Right lobe of liver (tissue), 6 donors: ENCODE measurements around the gene FKBP1A. TPM values are rescaled to one million over a fixed set of nuclear protein-coding genes. Genes with fewer than 3 reads are reported as not detected.

ENCODE experiments used
- ATAC-seq, 4 donors: fragments of 200-7000 bp; cut with Tn5 transposase; one replicate each; pipeline ENCODE4 v1.9.1; 2020; ENCODE audit warnings: mild to moderate bottlenecking in 4 of 4, moderate library complexity in 4 of 4
- DNase-seq, 3 donors: peaks; one replicate each; pipeline ENCODE4 v3.0.0-alpha.2; 2020
- H3K27ac ChIP-seq, 3 donors: fragments of 200-600 bp; one replicate each; pipeline ENCODE4 v1.8.0; 2022
- H3K27me3 ChIP-seq, 2 donors: fragments of 200-600 bp; one replicate each; pipeline ENCODE4 v1.8.0; 2022
- H3K36me3 ChIP-seq, 4 donors: fragments of 200-600 bp; sonication (generic) in 1 of 4; one replicate each; pipeline versions ENCODE4 v1.5.1 to v1.8.0; 2017 to 2022; ENCODE audit warnings: control low read depth in 1 of 4
- H3K4me1 ChIP-seq, 4 donors: fragments of 200-600 bp; sonication (generic) in 1 of 4; one replicate each; pipeline versions ENCODE4 v1.5.1 to v1.8.0; 2017 to 2022; ENCODE audit warnings: control low read depth in 1 of 4
- H3K4me3 ChIP-seq, 3 donors: fragments of 200-600 bp; one replicate each; pipeline ENCODE4 v1.8.0; 2022
- H3K9me3 ChIP-seq, 4 donors: fragments of 200-600 bp; sonication (generic) in 1 of 4; one replicate each; pipeline versions ENCODE4 v1.5.1 to v1.8.0; 2017 to 2022; ENCODE audit warnings: control low read depth in 1 of 4
- POLR2A ChIP-seq: fragments of 450-650 bp; IDR thresholded peaks from one replicate; pipeline ENCODE4 v1.6.1; 2017; ENCODE audit warnings: antibody characterized with exemption, mild to moderate bottlenecking
- WGBS: methylation state at CpG from one replicate; pipeline ENCODE4 v1.1.6; 2018; ENCODE audit warnings: low coverage, low lambda C conversion rate; ENCODE audit not compliant: insufficient coverage; ENCODE audit errors: missing lambda C conversion rate; 5-methylcytosine and 5-hydroxymethylcytosine counted together
- intact Hi-C, 2 donors: fragments of 100-400 bp; cut with DNase I; formaldehyde crosslinking; loops; one replicate each; pipeline versions ENCODE4 v1.11.2 to v1.14.1; 2022
- total RNA-seq, 6 experiments: library from RNA; depleted of rRNA in 2 of 6; stranded (reverse); fragments of >200 nt in 2 of 6; fragmentation: NEBNext Ultra II Directional in 3 of 6; extraction: Animal tissue kit (Norgen Biotek cat#: 25700) in 3 of 6; gene quantifications; one replicate each; pipeline versions ENCODE4 v1.1.0 to v1.2.4, GENCODE V29; 2016 to 2023
- TF ChIP-seq, protein P1 (sequence below), 4 donors: fragments of 200-600 bp in 3 of 4; fragments of 450-650 bp in 1 of 4; IDR thresholded peaks; one replicate each; pipeline versions ENCODE4 v1.5.1 to v1.8.0; 2016 to 2022; ENCODE audit warnings: antibody characterized with exemption in 4 of 4, mild to moderate bottlenecking in 2 of 4
- donor health status: DM: no; HTN: yes; CAD: no.
- donor health status: DM: no; HTN: no; CAD: no.
- donor health status: DM: no; HTN: no; CAD: no.
- donor health status: DM: no; HTN: yes; CAD: no.
- donor health status: DM: no; HTN: yes; CAD: no.

Gene FKBP1A
- total RNA-seq, 6 experiments from 2014 or later, result 56.9 to 86.9 (median 63.4) TPM

DNA sequence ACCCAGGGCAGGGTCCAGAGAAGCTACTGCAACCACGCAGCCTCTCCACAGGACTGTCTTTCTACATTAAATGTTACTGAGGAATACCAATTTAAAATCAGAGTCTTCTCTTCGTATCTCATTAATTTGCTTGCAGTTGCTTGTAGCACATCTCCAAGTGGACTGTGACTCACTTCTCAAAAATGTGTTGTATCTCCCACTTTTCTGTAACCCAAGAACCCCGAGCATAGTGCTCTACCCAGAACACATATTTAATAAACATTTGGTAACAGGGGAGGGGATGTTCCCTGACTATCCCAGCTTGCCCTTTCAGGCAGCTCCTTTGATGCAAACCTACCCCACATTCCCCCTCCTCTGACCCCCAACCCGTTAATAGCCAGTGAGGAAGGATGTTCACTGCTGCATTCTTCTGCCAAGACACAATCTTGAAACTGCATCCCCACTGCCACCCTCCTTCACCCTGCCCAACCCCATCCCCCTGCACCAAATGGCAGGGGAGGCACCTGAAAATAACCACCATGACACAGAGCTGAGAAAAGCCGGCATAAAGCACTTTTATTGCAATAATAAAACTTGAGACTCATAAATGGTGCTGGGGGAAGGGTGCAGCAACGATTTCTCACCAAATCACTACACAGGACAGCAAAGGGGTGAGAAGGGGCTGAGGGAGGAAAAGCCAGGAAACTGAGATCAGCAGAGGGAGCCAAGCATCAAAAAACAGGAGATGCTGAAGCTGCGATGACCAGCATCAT lies 24.2 kb downstream of the FKBP1A start:
- peaks cover 0 to 11% (median 5%) of the 10 kb centered on the region in 4 donors for H3K36me3 ChIP-seq
- intact Hi-C loops, result no loop called here
- DNase-seq (no peak), ATAC-seq (no peak)
- TF ChIP-seq, protein P1, sequence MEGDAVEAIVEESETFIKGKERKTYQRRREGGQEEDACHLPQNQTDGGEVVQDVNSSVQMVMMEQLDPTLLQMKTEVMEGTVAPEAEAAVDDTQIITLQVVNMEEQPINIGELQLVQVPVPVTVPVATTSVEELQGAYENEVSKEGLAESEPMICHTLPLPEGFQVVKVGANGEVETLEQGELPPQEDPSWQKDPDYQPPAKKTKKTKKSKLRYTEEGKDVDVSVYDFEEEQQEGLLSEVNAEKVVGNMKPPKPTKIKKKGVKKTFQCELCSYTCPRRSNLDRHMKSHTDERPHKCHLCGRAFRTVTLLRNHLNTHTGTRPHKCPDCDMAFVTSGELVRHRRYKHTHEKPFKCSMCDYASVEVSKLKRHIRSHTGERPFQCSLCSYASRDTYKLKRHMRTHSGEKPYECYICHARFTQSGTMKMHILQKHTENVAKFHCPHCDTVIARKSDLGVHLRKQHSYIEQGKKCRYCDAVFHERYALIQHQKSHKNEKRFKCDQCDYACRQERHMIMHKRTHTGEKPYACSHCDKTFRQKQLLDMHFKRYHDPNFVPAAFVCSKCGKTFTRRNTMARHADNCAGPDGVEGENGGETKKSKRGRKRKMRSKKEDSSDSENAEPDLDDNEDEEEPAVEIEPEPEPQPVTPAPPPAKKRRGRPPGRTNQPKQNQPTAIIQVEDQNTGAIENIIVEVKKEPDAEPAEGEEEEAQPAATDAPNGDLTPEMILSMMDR (IDR thresholded peaks at IDR 0.05), result no peak
- TF ChIP-seq POLR2A, result no peak
- H3K4me3 ChIP-seq, result no peak overlapping the region
- H3K4me1 ChIP-seq, result peaks cover 0 to 6% (median 0%) of the 10 kb centered on the region in 4 donors
- 83% methylated on average over 7 of the region's 7 CpGs for WGBS
- no peak overlapping the region for H3K27ac ChIP-seq
- H3K27me3 ChIP-seq, result no peaks in the 10 kb centered on the region
- no peaks in the 10 kb centered on the region for H3K9me3 ChIP-seq

DNA sequence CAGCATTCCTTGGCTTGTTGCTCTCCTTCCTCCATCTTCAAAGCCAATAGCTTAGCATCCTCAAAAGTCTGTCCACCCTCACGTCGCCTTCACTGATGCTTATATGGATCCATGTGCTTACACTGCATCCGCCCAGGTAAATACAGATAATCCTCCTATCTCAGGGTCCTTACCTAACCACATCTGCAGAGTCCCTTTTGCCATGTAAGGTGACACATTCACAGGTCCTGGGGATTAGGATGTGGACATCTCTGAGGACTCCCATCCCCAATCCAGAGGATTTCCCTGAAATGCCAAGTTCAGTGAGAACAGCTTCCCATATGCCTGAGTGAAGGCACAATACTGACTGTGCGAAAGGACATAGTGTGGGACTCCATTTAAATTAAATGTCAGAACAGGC lies 25.4 kb downstream of the FKBP1A start:
- Histone ChIP-seq H3K4me1 (peaks cover 0 to 6% (median 0%) of the 10 kb centered on the region in 4 donors), H3K9me3 (no peaks in the 10 kb centered on the region), H3K36me3 (peaks cover 0 to 11% (median 5%) of the 10 kb centered on the region in 4 donors), H3K27me3 (no peaks in the 10 kb centered on the region), H3K4me3 (no peak overlapping the region), H3K27ac (no peak overlapping the region)
- TF ChIP-seq POLR2A, result no peak
- no peak for ATAC-seq
- intact Hi-C loops, result no loop called here
- 94% methylated on average over 4 of the region's 4 CpGs for WGBS
- DNase-seq, result no peak

DNA sequence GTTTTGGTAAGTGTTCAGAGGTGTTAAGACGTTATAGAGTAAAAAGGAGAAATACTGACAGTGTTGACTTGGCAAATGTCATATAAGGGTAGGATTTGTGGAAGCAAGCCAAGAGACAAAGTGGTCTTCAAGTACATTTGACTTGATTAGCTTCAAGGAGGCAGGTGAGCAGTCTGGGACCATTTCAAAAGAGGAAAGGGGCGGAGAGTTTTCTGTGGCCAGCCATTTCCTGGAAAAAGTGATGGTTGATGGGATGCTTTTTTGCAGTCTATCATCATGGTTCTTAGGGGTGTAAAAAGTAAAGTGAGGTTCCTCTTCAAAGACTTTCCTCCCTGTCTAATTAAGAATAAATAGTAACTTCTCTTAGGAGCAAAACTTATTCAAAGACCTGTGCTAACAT lies 28.7 kb downstream of the FKBP1A start:
- Histone ChIP-seq H3K4me1 (no peaks in the 10 kb centered on the region), H3K9me3 (no peaks in the 10 kb centered on the region), H3K27me3 (no peaks in the 10 kb centered on the region), H3K27ac (no peak overlapping the region), H3K36me3 (peaks cover 0 to 12% (median 1%) of the 10 kb centered on the region in 4 donors), H3K4me3 (no peak overlapping the region)
- ATAC-seq, result no peak
- intact Hi-C loops, result no loop called here
- WGBS, result 50% methylated on average over 2 of the region's 2 CpGs
- TF ChIP-seq, protein P1 (IDR thresholded peaks at IDR 0.05), result no peak
- no peak for TF ChIP-seq POLR2A
- no peak for DNase-seq

DNA sequence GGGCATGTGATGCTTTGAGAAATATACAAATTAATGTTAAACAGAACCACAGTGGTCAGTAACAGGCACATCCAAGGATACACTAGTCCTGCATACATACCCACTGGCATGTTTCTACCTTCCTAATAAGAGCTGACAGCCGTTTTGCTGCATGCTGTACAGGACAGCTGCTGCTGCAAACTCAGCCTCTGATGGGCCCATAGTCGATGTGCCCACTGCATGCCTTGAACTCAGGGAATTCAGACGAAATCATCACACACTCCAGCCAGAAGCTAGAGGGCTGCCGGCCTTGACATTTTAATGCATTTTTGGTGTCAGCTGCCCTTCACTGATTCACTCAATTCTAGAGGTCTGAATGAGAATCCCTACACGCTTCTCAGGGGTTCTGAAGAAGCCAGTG lies 29.3 kb downstream of the FKBP1A start:
- peaks cover 0 to 12% (median 1%) of the 10 kb centered on the region in 4 donors for H3K36me3 ChIP-seq
- ATAC-seq, result no peak

DNA sequence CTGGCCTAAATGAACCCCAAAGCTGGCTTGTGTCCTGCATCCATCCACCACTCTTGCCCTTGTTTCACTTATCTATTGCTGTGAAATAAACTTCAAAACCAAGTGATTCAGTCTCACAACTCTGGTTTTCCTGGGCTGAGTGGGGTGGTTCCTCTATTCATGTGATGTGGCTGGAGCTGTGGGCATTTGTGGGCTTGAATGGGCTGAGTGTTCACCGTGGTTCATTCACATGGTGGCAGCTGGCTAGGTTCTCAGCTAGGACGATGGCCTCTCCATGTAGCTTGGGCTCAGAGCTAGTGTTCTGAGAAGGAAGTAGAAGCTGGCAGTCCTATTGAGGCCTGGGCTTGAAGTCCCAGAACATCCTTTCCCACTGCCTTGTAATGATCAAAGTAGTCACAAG lies 30.4 kb downstream of the FKBP1A start:
- ATAC-seq (no peak), DNase-seq (no peak)
- no peak for TF ChIP-seq POLR2A
- TF ChIP-seq, protein P1 (IDR thresholded peaks at IDR 0.05), result no peak
- Histone ChIP-seq H3K27me3 (no peaks in the 10 kb centered on the region), H3K9me3 (no peaks in the 10 kb centered on the region), H3K4me3 (no peak overlapping the region), H3K27ac (no peak overlapping the region), H3K36me3 (peaks cover 0 to 9% (median 0%) of the 10 kb centered on the region in 4 donors), H3K4me1 (no peaks in the 10 kb centered on the region)
- WGBS, result no CpG with 5 or more reads among the region's 2 CpGs
- intact Hi-C loops, result no loop called here

More for the DNA sequence above, 29.3 kb downstream of the FKBP1A start:
- Histone ChIP-seq H3K27ac (no peak overlapping the region), H3K9me3 (no peaks in the 10 kb centered on the region), H3K27me3 (no peaks in the 10 kb centered on the region), H3K4me1 (no peaks in the 10 kb centered on the region), H3K4me3 (no peak overlapping the region)
- no peak for DNase-seq
- intact Hi-C loops, result no loop called here
- TF ChIP-seq, protein P1 (IDR thresholded peaks at IDR 0.05), result no peak
- no peak for TF ChIP-seq POLR2A
- 77% methylated on average over 3 of the region's 5 CpGs for WGBS
